Cardiac muscle cell (in vitro differentiated cells and primary cell): ENCODE results near the gene GSK3B. TPM values are rescaled to one million over a fixed set of nuclear protein-coding genes. Genes with fewer than 3 reads are reported as not detected.
A peak's percentile ranks its signal among the peaks of the same experiment; 100 is the strongest.

Experiments used
- DNase-seq, 2 donors: peaks; one replicate each; pipeline versions ENCODE4 v3.0.0 to v3.0.0-alpha.2; 2010 to 2017; ENCODE audit warnings: low read depth in 1 of 2, low spot score in 1 of 2
- H3K27ac ChIP-seq: fragments of 200-600 bp; sonication (generic); 2 replicates; pipeline ENCODE4 v1.5.1; 2016
- H3K27me3 ChIP-seq: fragments of 200-600 bp; sonication (generic); 2 replicates; pipeline ENCODE4 v1.6.0; 2016; ENCODE audit warnings: control low read depth
- H3K36me3 ChIP-seq: fragments of 200-600 bp; sonication (generic); 2 replicates; pipeline ENCODE4 v1.5.1; 2016; ENCODE audit warnings: control low read depth
- H3K4me1 ChIP-seq: fragments of 200-600 bp; sonication (generic); 2 replicates; pipeline ENCODE4 v1.8.1; 2017; ENCODE audit warnings: low read depth, mild to moderate bottlenecking, mixed run types
- H3K4me3 ChIP-seq: fragments of 200-600 bp; sonication (generic); 2 replicates; pipeline ENCODE4 v1.5.1; 2016; ENCODE audit warnings: mild to moderate bottlenecking
- H3K9me3 ChIP-seq: fragments of 200-600 bp; sonication (generic); 2 replicates; pipeline ENCODE4 v1.5.1; 2017; ENCODE audit warnings: low read depth, mild to moderate bottlenecking, control low read depth
- polyA plus RNA-seq: library from polyadenylated mRNA; unstranded; fragments of >200 nt; fragmentation: Nextera tagmentation; extraction: Ambion mirVana; gene quantifications from 2 replicates; pipeline ENCODE4 v1.2.1, GENCODE V29; 2016
- total RNA-seq: library from RNA; depleted of rRNA; stranded (reverse); fragments of >200 nt; gene quantifications from 2 replicates; pipeline ENCODE4 v1.2.3, GENCODE V29; 2016
- TF ChIP-seq, protein P1 (sequence below): IDR thresholded peaks from 2 replicates; pipeline ENCODE4 v1.5.1; 2012; ENCODE audit warnings: low read depth, mild to moderate bottlenecking, low read length

The GSK3B gene
- total and polyA plus RNA-seq, 2 experiments from 2014 or later = 20.4 to 48.3 TPM

DNA sequence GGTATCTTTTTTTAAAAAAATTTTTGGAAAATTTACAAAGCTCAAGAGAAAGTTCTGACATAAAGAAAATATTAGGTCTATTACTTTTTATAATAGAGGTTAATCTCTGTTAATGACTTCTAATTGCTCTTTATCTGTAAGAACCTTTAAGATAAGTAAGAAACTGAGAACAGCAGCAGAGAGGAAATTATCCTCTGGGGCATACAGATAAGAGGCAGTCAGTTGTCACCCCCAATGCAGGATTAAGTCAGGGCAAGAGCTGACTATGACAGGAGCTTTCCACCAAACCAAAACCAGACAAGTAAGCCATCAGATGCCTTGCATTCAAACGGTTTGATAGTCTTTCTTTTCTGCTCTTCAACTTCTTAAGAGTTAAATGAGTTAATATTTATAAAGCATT lies 149.0 kb downstream of the GSK3B start:
- Histone ChIP-seq H3K9me3 (no peaks in the 10 kb centered on the region), H3K27ac (peak overlapping the region; percentile 61), H3K4me1 (no peaks in the 10 kb centered on the region), H3K36me3 (no peaks in the 10 kb centered on the region), H3K4me3 (no peak overlapping the region), H3K27me3 (no peaks in the 10 kb centered on the region)
- no peak for DNase-seq
- TF ChIP-seq, protein P1, sequence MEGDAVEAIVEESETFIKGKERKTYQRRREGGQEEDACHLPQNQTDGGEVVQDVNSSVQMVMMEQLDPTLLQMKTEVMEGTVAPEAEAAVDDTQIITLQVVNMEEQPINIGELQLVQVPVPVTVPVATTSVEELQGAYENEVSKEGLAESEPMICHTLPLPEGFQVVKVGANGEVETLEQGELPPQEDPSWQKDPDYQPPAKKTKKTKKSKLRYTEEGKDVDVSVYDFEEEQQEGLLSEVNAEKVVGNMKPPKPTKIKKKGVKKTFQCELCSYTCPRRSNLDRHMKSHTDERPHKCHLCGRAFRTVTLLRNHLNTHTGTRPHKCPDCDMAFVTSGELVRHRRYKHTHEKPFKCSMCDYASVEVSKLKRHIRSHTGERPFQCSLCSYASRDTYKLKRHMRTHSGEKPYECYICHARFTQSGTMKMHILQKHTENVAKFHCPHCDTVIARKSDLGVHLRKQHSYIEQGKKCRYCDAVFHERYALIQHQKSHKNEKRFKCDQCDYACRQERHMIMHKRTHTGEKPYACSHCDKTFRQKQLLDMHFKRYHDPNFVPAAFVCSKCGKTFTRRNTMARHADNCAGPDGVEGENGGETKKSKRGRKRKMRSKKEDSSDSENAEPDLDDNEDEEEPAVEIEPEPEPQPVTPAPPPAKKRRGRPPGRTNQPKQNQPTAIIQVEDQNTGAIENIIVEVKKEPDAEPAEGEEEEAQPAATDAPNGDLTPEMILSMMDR = no peak

DNA sequence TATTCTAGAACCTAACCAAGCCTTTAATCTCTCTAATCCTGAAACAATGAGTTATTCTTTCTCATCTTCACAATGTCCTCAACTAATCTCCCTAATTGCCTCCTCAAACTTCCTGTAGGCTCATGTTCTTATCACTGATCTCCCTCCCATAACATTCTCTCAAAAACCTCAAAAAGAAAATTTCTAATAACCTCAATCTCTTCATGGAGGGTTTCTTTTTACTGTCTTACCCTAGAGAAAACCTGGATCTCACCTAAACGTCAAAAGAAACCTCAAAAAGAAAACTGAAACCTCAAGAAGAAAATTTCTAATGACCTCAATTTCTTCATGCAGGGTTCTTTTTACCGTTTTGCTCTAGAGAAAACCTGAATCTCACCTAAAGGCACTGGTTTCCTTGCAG lies 150.2 kb downstream of the GSK3B start:
- no peaks in the 10 kb centered on the region for H3K27me3 ChIP-seq
- TF ChIP-seq, protein P1 = no peak
- H3K4me3 ChIP-seq = no peak overlapping the region
- H3K27ac ChIP-seq = no peak overlapping the region
- no peaks in the 10 kb centered on the region for H3K9me3 ChIP-seq
- no peaks in the 10 kb centered on the region for H3K36me3 ChIP-seq
- DNase-seq = peak in 1 of 2 donors; percentile 11
- H3K4me1 ChIP-seq = no peaks in the 10 kb centered on the region

DNA sequence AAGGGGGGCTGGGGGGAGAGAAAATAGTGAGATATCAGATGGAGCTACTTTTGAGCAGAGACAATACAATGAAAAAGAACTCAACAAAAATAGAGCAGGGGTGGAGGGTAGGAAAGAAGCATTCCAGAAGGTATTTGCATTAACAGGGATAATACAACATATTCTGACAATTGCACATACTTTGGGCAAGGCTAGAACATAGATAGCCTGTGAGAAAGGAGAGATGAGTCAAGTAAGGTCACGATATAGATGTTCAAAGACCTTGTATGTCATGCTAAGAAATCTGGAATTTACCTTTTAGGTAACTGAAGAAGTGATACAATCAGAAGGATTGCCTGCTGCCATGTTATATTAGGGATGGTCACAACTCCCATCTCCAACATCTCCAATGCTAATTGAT lies 155.2 kb downstream of the GSK3B start:
- Histone ChIP-seq H3K4me1 (no peaks in the 10 kb centered on the region), H3K4me3 (no peak overlapping the region), H3K9me3 (no peaks in the 10 kb centered on the region), H3K27me3 (no peaks in the 10 kb centered on the region), H3K36me3 (no peaks in the 10 kb centered on the region), H3K27ac (no peak overlapping the region)
- DNase-seq = no peak
- TF ChIP-seq, protein P1 = no peak

DNA sequence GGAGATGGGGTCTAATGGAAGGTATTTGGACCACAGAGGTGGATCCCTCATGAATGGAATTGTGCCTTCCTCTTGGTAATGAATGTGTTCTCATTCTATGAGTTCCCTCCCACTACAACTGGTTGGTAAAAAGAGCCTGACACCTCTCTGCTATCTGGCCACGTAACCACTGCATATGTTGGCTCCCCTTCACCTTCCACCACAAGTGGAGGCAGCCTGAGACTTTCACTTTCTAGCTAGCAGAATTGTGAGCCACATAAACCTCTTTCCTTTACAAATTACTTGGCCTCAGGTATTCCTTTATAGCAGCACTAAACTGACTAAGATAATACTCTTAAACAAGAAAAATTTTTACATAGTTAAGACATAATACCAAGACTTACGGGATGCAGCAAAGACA lies 157.0 kb downstream of the GSK3B start:
- Histone ChIP-seq H3K36me3 (no peaks in the 10 kb centered on the region), H3K4me3 (no peak overlapping the region), H3K27ac (no peak overlapping the region), H3K4me1 (no peaks in the 10 kb centered on the region), H3K27me3 (no peaks in the 10 kb centered on the region), H3K9me3 (no peaks in the 10 kb centered on the region)
- DNase-seq = peak in 1 of 2 donors; percentile 41
- TF ChIP-seq, protein P1 = no peak

DNA sequence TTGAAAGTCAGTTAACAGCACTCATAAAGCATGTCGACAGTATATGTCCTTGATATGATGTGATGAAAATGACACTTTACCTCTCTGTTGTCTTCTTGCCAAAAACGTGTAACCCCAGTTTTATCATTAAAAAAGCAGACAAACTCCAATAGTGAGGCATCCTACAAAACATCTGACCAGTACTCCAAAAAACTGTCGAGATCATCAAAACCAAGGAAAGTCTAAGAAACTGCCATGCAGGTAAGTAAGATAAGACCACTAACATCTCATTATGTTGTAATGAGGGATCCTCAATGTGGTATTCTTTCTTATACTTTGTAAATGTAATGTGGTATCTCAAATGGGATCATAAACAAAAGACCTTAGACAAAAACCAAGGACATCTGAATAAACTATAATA lies 160.0 kb downstream of the GSK3B start:
- H3K27me3 ChIP-seq = no peaks in the 10 kb centered on the region
- no peaks in the 10 kb centered on the region for H3K36me3 ChIP-seq
- H3K9me3 ChIP-seq = no peaks in the 10 kb centered on the region
- H3K27ac ChIP-seq = no peak overlapping the region
- DNase-seq = no peak
- H3K4me1 ChIP-seq = no peaks in the 10 kb centered on the region
- TF ChIP-seq, protein P1 = no peak
- H3K4me3 ChIP-seq = no peak overlapping the region

DNA sequence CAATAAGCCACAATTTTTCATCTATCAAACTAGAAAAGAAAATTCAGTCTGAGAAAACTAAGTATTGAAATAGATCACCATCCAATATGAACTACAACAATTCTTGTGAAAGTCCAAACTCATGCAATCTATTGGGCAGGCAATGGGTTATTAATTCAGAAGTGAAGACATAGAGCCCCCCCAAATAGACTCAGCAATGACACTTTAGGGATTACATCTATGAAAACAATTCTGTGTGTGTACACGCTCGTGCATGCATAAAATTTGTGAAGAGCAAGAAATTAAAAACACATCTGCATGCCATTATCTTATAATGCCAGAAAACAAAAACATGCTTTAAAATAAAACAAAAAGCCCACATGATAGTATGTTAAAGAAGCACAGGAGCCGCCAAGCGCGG lies 161.0 kb downstream of the GSK3B start:
- H3K4me1 ChIP-seq = no peaks in the 10 kb centered on the region
- DNase-seq = no peak
- no peaks in the 10 kb centered on the region for H3K36me3 ChIP-seq
- H3K27me3 ChIP-seq = no peaks in the 10 kb centered on the region
- TF ChIP-seq, protein P1 = no peak
- H3K4me3 ChIP-seq = no peak overlapping the region
- H3K9me3 ChIP-seq = no peaks in the 10 kb centered on the region
- H3K27ac ChIP-seq = no peak overlapping the region
